ENCODE results near the gene EPHA3.

GRCh38 chr3:89238846-89239245, 131.4 kb downstream of the EPHA3 start:
- TF ChIP-seq EP300 (IDR thresholded peaks at IDR 0.05) (no peak), CTCF (IDR thresholded peaks at IDR 0.05) (no peak), POLR2AphosphoS5 (IDR thresholded peaks at IDR 0.05) (no peak), POLR2A (IDR thresholded peaks at IDR 0.05) (no peak)

Data from stomach (tissue), 4 donors.